LNCaP clone FGC (cell line): ENCODE data around the gene MFAP3L.

ENCODE experiments used
- DNase-seq: peaks from one replicate; pipeline ENCODE4 v3.0.0-alpha.2; 2011; ENCODE audit warnings: low read depth
- H3K4me3 ChIP-seq: 2 replicates; pipeline ENCODE4 v1.5.1; 2011; ENCODE audit warnings: mild to moderate bottlenecking, low read depth, low read length, control low read depth
- TF ChIP-seq, protein P1 (sequence below): IDR thresholded peaks from 2 replicates; pipeline ENCODE4 v1.5.1; 2012; ENCODE audit warnings: mild to moderate bottlenecking; ENCODE audit not compliant: control insufficient read depth, insufficient read depth; ENCODE audit errors: extremely low read depth

The MFAP3L gene

GRCh38 chr4:169996379-169997240 is 29.6 kb downstream of the MFAP3L start:
- H3K4me3 ChIP-seq, result no peak overlapping the region
- DNase-seq, result peak; percentile 10
- TF ChIP-seq, protein P1, sequence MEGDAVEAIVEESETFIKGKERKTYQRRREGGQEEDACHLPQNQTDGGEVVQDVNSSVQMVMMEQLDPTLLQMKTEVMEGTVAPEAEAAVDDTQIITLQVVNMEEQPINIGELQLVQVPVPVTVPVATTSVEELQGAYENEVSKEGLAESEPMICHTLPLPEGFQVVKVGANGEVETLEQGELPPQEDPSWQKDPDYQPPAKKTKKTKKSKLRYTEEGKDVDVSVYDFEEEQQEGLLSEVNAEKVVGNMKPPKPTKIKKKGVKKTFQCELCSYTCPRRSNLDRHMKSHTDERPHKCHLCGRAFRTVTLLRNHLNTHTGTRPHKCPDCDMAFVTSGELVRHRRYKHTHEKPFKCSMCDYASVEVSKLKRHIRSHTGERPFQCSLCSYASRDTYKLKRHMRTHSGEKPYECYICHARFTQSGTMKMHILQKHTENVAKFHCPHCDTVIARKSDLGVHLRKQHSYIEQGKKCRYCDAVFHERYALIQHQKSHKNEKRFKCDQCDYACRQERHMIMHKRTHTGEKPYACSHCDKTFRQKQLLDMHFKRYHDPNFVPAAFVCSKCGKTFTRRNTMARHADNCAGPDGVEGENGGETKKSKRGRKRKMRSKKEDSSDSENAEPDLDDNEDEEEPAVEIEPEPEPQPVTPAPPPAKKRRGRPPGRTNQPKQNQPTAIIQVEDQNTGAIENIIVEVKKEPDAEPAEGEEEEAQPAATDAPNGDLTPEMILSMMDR, result no peak

- TF ChIP-seq, protein P1, result no peak
- DNase-seq, result no peak
- H3K4me3 ChIP-seq, result no peak overlapping the region
Measured at GRCh38 chr4:169993531-169993930, 32.7 kb downstream of the MFAP3L start.

DNA sequence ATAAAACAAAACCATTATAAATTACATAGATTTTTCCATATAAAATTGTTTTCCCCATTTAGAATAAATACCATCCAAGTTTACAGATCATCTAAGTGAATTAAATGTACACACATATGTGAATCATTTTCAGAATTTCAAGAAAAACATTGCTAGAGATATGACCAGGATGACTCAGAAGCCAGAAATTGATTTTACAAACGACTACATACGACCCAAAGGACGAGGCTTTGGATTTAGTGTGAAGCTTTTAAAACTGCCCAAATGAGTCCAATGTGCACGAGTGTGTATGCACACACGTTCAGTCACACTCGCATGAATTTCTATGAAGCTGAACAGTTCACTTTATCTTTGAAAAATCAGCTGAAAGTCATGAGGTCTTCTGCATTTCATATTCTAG is 37.9 kb downstream of the MFAP3L start:
- DNase-seq, result no peak
- TF ChIP-seq, protein P1, result no peak
- H3K4me3 ChIP-seq, result no peak overlapping the region

GRCh38 chr4:169987327-169988228 is 38.6 kb downstream of the MFAP3L start:
- TF ChIP-seq, protein P1, result no peak
- no peak overlapping the region for H3K4me3 ChIP-seq
- DNase-seq, result no peak

- no peak for DNase-seq
- no peak overlapping the region for H3K4me3 ChIP-seq
- TF ChIP-seq, protein P1, result no peak
Measured at GRCh38 chr4:169986369-169986768, 39.8 kb downstream of the MFAP3L start.

GRCh38 chr4:169985881-169986280 is 40.3 kb downstream of the MFAP3L start:
- H3K4me3 ChIP-seq, result no peak overlapping the region
- DNase-seq, result no peak

More at GRCh38 chr4:169985881-169986280, 40.3 kb downstream of the MFAP3L start:
- TF ChIP-seq, protein P1, result no peak
